Natural killer cell (primary cell): ENCODE data around the gene KMO. TPM values are rescaled to one million over a fixed set of nuclear protein-coding genes. Genes with fewer than 3 reads are reported as not detected.

Source experiments
- ATAC-seq, 3 donors: fragments of 150-1000 bp in 2 of 3; fragments of 200-7000 bp in 1 of 3; cut with Tn5 transposase; 1 replicate in 1 of 3; 2 replicates in 2 of 3; pipeline ENCODE4 v1.10.0; 2021; ENCODE audit warnings: mild to moderate bottlenecking in 2 of 3, moderate library complexity in 2 of 3
- DNase-seq, 2 donors: peaks; one replicate each; pipeline versions ENCODE4 v3.0.0 to v3.0.0-alpha.2; 2013 to 2021; ENCODE audit warnings: mixed read lengths in 1 of 2
- H3K27ac ChIP-seq: one replicate; pipeline ENCODE4 v1.5.1; 2013; ENCODE audit warnings: mild to moderate bottlenecking, low read length
- H3K27me3 ChIP-seq: one replicate; pipeline ENCODE4 v1.6.1; 2013; ENCODE audit warnings: low read length; ENCODE audit not compliant: control insufficient read depth, insufficient read depth
- H3K36me3 ChIP-seq: one replicate; pipeline ENCODE4 v1.6.1; 2013; ENCODE audit warnings: low read length; ENCODE audit not compliant: control insufficient read depth, insufficient read depth
- H3K4me1 ChIP-seq: one replicate; pipeline ENCODE4 v1.6.1; 2013; ENCODE audit warnings: low read length; ENCODE audit not compliant: control insufficient read depth, insufficient read depth
- H3K4me3 ChIP-seq: one replicate; pipeline ENCODE4 v1.5.1; 2013; ENCODE audit warnings: low read length
- H3K9me3 ChIP-seq: one replicate; pipeline ENCODE4 v1.6.1; 2013; ENCODE audit warnings: low read length; ENCODE audit not compliant: control insufficient read depth, insufficient read depth
- H3K27ac Mint-ChIP-seq, 2 donors: one replicate each; pipeline ENCODE4 v1.8.0; 2022; ENCODE audit warnings: mild to moderate bottlenecking in 2 of 2, mixed read lengths in 2 of 2, moderate library complexity in 1 of 2
- H3K27me3 Mint-ChIP-seq, 2 donors: one replicate each; pipeline ENCODE4 v1.8.0; 2022; ENCODE audit warnings: low read depth in 2 of 2, mixed read lengths in 2 of 2
- H3K36me3 Mint-ChIP-seq: one replicate; pipeline ENCODE4 v1.8.0; 2022; ENCODE audit warnings: mixed read lengths
- H3K4me1 Mint-ChIP-seq, 2 donors: one replicate each; pipeline ENCODE4 v1.8.0; 2022; ENCODE audit warnings: mixed read lengths in 2 of 2
- H3K4me3 Mint-ChIP-seq: one replicate; pipeline ENCODE4 v1.8.0; 2022; ENCODE audit warnings: mild to moderate bottlenecking, moderate library complexity, mixed read lengths
- H3K9me3 Mint-ChIP-seq, 2 donors: one replicate each; pipeline ENCODE4 v1.8.0; 2022; ENCODE audit warnings: mixed read lengths in 2 of 2
- CTCF ChIP-seq: fragments of 200-600 bp; IDR thresholded peaks from one replicate; pipeline ENCODE4 v1.8.0; 2022; ENCODE audit warnings: antibody characterized with exemption
- WGBS: methylation state at CpG from one replicate; pipeline ENCODE4 v1.1.7; 2013; ENCODE audit warnings: missing lambda C conversion rate; ENCODE audit not compliant: insufficient coverage; 5-methylcytosine and 5-hydroxymethylcytosine counted together
- intact Hi-C: fragments of 100-400 bp; cut with micrococcal nuclease; formaldehyde crosslinking; loops from one replicate; pipeline ENCODE4 v1.14.2; 2022
- total RNA-seq, 4 donors: library from RNA; stranded (reverse); fragments of 120-200 nt in 1 of 4; gene quantifications; one replicate each; pipeline versions ENCODE4 v1.2.3 to v1.2.4, GENCODE V29; 2013 to 2022

The KMO gene
- total RNA-seq, 3 donors from 2014 or later (not counting 1 experiment from before 2014, with no cell fraction given): 0.97 to 1.1 TPM; not detected in 1

- H3K36me3 ChIP-seq: no peaks in the 10 kb centered on the region
- Mint-ChIP-seq H3K27ac (no peak overlapping the region), H3K4me1 (peaks cover 3 to 12% of the 10 kb centered on the region in 2 donors), H3K36me3 (no peaks in the 10 kb centered on the region), H3K4me3 (no peak overlapping the region), H3K9me3 (no peaks in the 10 kb centered on the region), H3K27me3 (no peaks in the 10 kb centered on the region)
- no peak for ATAC-seq
- 94% methylated on average over 2 of the region's 2 CpGs for WGBS
- no peak for TF ChIP-seq CTCF
- no peak for DNase-seq
- no peaks in the 10 kb centered on the region for H3K27me3 ChIP-seq
- H3K4me1 ChIP-seq: peaks cover 5% of the 10 kb centered on the region
- intact Hi-C loops: loop anchor here (5.0 kb wide), 1 partner anchor 1608 kb away; no protein-coding TSS in a partner anchor
- no peaks in the 10 kb centered on the region for H3K9me3 ChIP-seq
- no peak overlapping the region for H3K4me3 ChIP-seq
- H3K27ac ChIP-seq: no peak overlapping the region
Observed at GRCh38 chr1:241644259-241644658, 112.1 kb downstream of the KMO start.

GRCh38 chr1:241645199-241645598 is 113.0 kb downstream of the KMO start:
- Mint-ChIP-seq H3K27me3 (peaks cover 2 to 7% of the 10 kb centered on the region in 2 donors), H3K9me3 (no peaks in the 10 kb centered on the region), H3K4me1 (peaks cover 0 to 9% of the 10 kb centered on the region in 2 donors), H3K27ac (no peak overlapping the region), H3K36me3 (no peaks in the 10 kb centered on the region), H3K4me3 (no peak overlapping the region)
- no peak for ATAC-seq
- WGBS: 100% methylated on average over 2 of the region's 4 CpGs
- no peaks in the 10 kb centered on the region for H3K27me3 ChIP-seq
- H3K9me3 ChIP-seq: no peaks in the 10 kb centered on the region
- no peak overlapping the region for H3K27ac ChIP-seq
- H3K36me3 ChIP-seq: no peaks in the 10 kb centered on the region
- H3K4me1 ChIP-seq: peaks cover 5% of the 10 kb centered on the region
- H3K4me3 ChIP-seq: no peak overlapping the region
- no peak for TF ChIP-seq CTCF
- intact Hi-C loops: no loop called here
- DNase-seq: no peak

Other genes starting within 250 kb of the KMO start
- gene RGS7, start 175.2 kb upstream of the KMO start, total RNA-seq: not detected
- 10 to 100 TPM; 16.6 to 18.3 (median 16.7) TPM for gene FH, start 12.6 kb upstream of the KMO start, total RNA-seq
- 10 to 100 TPM in 1 of 3 donors, 1 to 10 TPM in 2; 6.8 to 11.8 (median 7.8) TPM for gene CHML, start 108.0 kb downstream of the KMO start, total RNA-seq
- 1 to 10 TPM; 3.9 to 5.1 (median 4.1) TPM for gene OPN3, start 108.0 kb downstream of the KMO start, total RNA-seq
- not detected for gene WDR64, start 119.9 kb downstream of the KMO start, total RNA-seq